Measurements from ENCODE around the gene FIGN. TPM values are rescaled to one million over a fixed set of nuclear protein-coding genes. Genes with fewer than 3 reads are reported as not detected.

The FIGN gene
- total and polyA plus RNA-seq, 8 donors = 4.9 to 8.2 (median 6.4) TPM

DNA sequence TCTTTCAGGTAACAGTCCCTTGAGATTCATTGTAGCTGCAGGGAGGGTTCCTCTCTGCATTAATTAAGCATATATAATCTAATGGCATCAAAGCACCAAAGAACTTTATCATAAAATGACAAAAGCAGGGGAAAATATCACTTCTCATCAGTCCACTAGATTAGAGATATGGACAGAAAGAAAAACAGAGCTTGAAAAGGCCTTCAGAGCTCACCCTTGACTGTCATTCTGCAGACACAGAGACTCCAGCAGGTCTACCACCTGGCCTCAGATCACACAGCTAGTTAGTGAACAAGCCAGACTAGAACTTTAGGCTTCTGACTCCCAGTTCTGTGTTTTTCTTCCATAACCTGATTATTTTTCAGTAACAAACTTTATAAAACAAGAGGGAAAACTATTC, 88.5 kb downstream of the FIGN start:
- no peaks in the 10 kb centered on the region for H3K27me3 ChIP-seq
- H3K4me1 ChIP-seq = no peaks in the 10 kb centered on the region
- no peaks in the 10 kb centered on the region for H3K36me3 ChIP-seq
- H3K4me3 ChIP-seq = no peak overlapping the region
- ATAC-seq = no peak
- intact Hi-C loops (cut with DNase I) = no loop called here
- no peaks in the 10 kb centered on the region for H3K9me3 ChIP-seq
- no peak for DNase-seq
- TF ChIP-seq, protein P1, sequence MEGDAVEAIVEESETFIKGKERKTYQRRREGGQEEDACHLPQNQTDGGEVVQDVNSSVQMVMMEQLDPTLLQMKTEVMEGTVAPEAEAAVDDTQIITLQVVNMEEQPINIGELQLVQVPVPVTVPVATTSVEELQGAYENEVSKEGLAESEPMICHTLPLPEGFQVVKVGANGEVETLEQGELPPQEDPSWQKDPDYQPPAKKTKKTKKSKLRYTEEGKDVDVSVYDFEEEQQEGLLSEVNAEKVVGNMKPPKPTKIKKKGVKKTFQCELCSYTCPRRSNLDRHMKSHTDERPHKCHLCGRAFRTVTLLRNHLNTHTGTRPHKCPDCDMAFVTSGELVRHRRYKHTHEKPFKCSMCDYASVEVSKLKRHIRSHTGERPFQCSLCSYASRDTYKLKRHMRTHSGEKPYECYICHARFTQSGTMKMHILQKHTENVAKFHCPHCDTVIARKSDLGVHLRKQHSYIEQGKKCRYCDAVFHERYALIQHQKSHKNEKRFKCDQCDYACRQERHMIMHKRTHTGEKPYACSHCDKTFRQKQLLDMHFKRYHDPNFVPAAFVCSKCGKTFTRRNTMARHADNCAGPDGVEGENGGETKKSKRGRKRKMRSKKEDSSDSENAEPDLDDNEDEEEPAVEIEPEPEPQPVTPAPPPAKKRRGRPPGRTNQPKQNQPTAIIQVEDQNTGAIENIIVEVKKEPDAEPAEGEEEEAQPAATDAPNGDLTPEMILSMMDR (IDR thresholded peaks at IDR 0.05) = no peak
- no peak overlapping the region for H3K27ac ChIP-seq

GRCh38 chr2:163646687-163647086, 89.1 kb downstream of the FIGN start:
- TF ChIP-seq, protein P1 (IDR thresholded peaks at IDR 0.05) = no peak
- Histone ChIP-seq H3K36me3 (no peaks in the 10 kb centered on the region), H3K4me1 (no peaks in the 10 kb centered on the region), H3K27ac (no peak overlapping the region), H3K27me3 (no peaks in the 10 kb centered on the region), H3K9me3 (no peaks in the 10 kb centered on the region), H3K4me3 (no peak overlapping the region)
- DNase-seq (no peak), ATAC-seq (no peak)
- intact Hi-C loops (cut with DNase I) = no loop called here

- intact Hi-C loops (cut with DNase I) = no loop called here
- no peaks in the 10 kb centered on the region for H3K27me3 ChIP-seq
- no peak overlapping the region for H3K4me3 ChIP-seq
- no peaks in the 10 kb centered on the region for H3K36me3 ChIP-seq
- H3K27ac ChIP-seq = no peak overlapping the region
- DNase-seq (no peak), ATAC-seq (no peak)
- TF ChIP-seq, protein P1 (IDR thresholded peaks at IDR 0.05) = no peak
- H3K4me1 ChIP-seq = no peaks in the 10 kb centered on the region
- no peaks in the 10 kb centered on the region for H3K9me3 ChIP-seq
Observed at GRCh38 chr2:163644238-163644637, 91.6 kb downstream of the FIGN start.

GRCh38 chr2:163641986-163642385, 93.8 kb downstream of the FIGN start:
- H3K4me1 ChIP-seq = no peaks in the 10 kb centered on the region
- TF ChIP-seq, protein P1 (IDR thresholded peaks at IDR 0.05) = no peak

GRCh38 chr2:163640542-163641193, 95.1 kb downstream of the FIGN start:
- Histone ChIP-seq H3K27ac (no peak overlapping the region), H3K27me3 (no peaks in the 10 kb centered on the region), H3K36me3 (no peaks in the 10 kb centered on the region), H3K4me3 (no peak overlapping the region), H3K4me1 (no peaks in the 10 kb centered on the region), H3K9me3 (no peaks in the 10 kb centered on the region)
- TF ChIP-seq, protein P1 (IDR thresholded peaks at IDR 0.05) = no peak
- no peak for ATAC-seq
- DNase-seq = no peak
- intact Hi-C loops (cut with DNase I) = no loop called here

More at GRCh38 chr2:163641986-163642385, 93.8 kb downstream of the FIGN start:
- intact Hi-C loops (cut with DNase I) = no loop called here
- no peak for ATAC-seq
- Histone ChIP-seq H3K27me3 (no peaks in the 10 kb centered on the region), H3K4me3 (no peak overlapping the region), H3K36me3 (no peaks in the 10 kb centered on the region), H3K9me3 (no peaks in the 10 kb centered on the region), H3K27ac (no peak overlapping the region)
- no peak for DNase-seq
